Measurements from ENCODE around the gene SLMAP. TPM values are rescaled to one million over a fixed set of nuclear protein-coding genes. Genes with fewer than 3 reads are reported as not detected.

Gene SLMAP
- total RNA-seq, 1 experiment from 2014 or later = 25.7 TPM

DNA sequence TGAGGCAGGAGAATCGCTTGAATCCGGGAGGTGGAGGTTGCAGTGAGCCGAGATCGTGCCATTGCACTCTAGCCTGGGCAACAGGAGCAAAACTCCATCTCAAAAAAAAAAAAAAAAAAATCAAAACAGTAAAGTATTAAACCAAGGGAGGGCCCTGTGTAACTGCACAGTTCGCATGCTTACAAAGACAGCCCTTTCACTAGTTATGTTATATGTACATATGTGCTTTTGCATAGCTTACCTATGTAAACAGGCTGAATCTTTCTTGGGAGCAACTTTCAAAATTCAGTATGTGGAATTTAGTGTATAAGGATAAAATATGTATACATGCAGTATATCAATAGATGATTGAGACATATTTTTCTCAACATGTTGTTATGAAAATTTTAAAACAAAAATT, 16.1 kb upstream of the SLMAP start:
- Histone ChIP-seq H3K9me3 (no peaks in the 10 kb centered on the region), H3K4me3 (no peak overlapping the region), H3K36me3 (no peaks in the 10 kb centered on the region), H3K27me3 (no peaks in the 10 kb centered on the region)
- no peak for DNase-seq

DNA sequence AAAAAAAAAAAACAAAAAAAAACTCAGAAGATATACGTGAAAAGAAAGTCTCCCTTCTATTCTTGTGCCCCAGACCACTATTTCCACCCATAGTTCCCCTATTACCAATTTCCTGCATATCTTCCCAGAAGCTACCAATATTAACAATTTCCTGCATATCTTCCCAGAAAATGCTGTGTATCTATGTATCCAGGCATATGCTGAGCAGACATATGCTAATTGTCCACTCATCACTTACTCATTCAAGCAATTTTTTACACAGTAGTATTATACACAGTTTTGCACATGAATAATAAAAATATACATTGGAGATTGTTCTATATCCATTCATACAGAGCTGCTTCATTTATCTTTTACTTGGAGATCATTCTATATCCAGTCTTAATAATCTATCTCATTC, 12.6 kb upstream of the SLMAP start:
- no peak overlapping the region for H3K4me3 ChIP-seq
- H3K36me3 ChIP-seq = no peaks in the 10 kb centered on the region
- no peak for DNase-seq
- no peaks in the 10 kb centered on the region for H3K27me3 ChIP-seq
- no peaks in the 10 kb centered on the region for H3K9me3 ChIP-seq

DNA sequence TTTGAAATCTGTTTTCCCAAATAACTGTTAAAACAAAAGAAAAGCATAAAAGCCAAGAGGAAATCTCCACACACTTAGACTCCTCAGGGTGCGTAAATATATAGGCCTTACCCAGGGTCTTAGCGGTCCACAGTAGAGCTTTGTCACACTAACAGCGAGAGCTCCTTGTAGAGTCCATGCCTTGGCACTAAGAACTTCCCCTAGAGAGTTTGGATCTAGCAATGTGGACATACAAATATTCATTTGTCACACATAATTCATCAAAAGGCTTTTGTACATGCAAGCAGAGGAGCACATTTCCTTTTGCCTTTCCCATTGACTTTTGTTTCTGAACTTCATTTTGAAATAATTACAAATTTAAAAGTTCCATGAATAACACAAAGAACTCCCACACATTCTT, 11.0 kb upstream of the SLMAP start:
- H3K4me3 ChIP-seq = no peak overlapping the region
- no peaks in the 10 kb centered on the region for H3K36me3 ChIP-seq
- no peaks in the 10 kb centered on the region for H3K9me3 ChIP-seq
- no peak for DNase-seq
- no peaks in the 10 kb centered on the region for H3K27me3 ChIP-seq

DNA sequence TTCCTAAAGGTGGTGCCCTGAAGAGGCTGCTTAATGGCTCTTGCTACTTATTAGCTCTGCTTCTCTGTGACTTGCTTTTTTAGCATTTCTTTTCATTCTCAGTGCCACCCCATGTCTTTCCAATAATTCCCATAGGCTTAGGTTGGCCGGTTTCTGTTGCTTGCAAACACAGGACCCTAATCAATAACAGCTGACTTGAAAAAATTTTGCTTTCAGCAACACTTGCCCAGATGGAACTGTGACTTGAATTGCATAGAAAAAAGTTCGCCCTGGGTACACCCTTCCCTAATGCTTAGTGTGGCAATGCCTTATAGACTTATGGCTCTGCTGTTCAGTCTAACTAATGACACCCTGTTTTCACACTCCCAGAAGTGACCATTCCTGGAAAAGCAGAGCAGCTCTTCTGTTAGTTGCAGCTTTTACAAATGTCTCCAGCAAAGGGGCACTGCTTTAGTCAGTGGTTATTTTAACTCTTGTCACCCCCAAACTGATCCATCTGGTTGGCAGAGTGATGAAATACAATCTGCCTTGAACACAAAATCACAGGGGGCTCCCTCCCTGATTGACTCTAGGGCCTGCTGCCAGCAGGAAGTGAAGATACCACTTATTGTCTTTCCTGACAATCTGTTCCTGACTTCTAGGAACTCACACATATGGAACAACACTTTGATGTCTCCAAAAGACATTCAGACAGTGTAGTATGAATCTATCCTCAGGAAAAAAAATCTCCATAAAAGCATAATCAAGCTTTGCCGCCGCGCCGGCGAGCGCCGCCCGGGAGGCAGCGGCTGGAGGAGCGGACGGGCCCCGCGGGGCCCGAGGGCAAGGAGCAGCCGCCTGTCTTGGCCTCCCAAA, 9.7 kb upstream of the SLMAP start:
- H3K36me3 ChIP-seq = no peaks in the 10 kb centered on the region
- no peak for DNase-seq
- H3K4me3 ChIP-seq = no peak overlapping the region
- no peaks in the 10 kb centered on the region for H3K9me3 ChIP-seq
- no peaks in the 10 kb centered on the region for H3K27me3 ChIP-seq

DNA sequence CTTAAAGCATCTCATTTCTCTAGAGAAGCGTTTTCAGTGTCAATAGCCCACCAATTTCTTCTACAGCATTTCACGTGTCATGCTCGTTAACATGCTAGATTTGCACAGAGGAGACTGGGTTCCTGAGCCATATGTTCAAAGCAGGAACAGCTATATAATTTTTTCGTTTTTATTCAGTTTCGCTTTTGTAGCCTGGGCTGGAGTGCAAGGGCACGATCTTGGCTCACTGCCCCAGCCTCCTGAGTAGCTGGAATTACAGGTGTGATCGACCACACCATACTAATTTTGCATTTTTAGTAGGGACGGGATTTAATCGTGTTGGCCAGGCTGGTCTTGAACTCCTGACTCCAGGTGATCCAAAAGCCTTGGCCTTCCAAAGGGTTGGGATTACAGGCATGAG, 6.6 kb upstream of the SLMAP start:
- H3K4me3 ChIP-seq = no peak overlapping the region
- no peaks in the 10 kb centered on the region for H3K36me3 ChIP-seq
- no peaks in the 10 kb centered on the region for H3K9me3 ChIP-seq
- H3K27me3 ChIP-seq = no peaks in the 10 kb centered on the region
- DNase-seq = no peak

DNA sequence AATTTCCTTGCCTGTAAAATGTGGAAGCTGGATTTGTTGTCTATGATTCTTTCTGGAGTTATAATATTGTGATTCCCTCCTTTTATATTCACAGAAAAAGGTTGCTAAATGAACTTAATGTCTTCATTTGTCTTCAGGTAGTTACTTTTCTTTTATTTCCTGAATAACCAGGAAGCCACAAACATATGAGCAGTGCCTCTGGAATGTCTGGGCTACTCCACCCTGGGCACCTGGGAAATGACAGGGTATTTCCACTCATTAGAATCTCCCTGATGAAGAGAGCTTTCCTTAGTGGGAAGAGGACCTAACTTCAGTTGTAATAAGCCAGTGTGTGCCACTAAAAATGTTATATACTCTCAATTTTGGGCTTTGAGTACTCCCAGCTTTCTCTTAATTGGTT, 3.8 kb upstream of the SLMAP start:
- DNase-seq = no peak
- no peaks in the 10 kb centered on the region for H3K9me3 ChIP-seq

DNA sequence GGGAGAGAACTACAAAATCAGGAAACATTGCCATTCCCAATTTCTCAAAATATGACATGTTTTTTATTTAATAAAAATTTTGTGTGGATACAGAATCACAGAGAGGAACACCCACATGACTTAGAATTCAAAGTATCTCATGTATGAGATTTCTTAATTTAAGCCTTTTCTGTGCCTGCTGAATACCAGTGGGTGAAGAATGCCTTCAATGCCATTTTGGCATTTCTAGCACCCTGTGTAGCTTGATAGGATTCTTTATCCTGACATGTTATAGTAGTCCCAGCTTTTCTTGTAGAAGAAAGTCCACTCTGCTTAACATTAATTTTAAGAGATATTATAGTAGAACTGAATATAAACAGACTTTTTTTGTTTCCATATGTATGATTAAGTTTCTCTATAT, 3.1 kb upstream of the SLMAP start:
- no peaks in the 10 kb centered on the region for H3K9me3 ChIP-seq
- DNase-seq = no peak
- H3K36me3 ChIP-seq = peaks cover 5% of the 10 kb centered on the region
- no peaks in the 10 kb centered on the region for H3K27me3 ChIP-seq
- H3K4me3 ChIP-seq = no peak overlapping the region

More for the DNA sequence above, 3.8 kb upstream of the SLMAP start:
- no peaks in the 10 kb centered on the region for H3K36me3 ChIP-seq
- H3K4me3 ChIP-seq = no peak overlapping the region
- H3K27me3 ChIP-seq = no peaks in the 10 kb centered on the region

DNA sequence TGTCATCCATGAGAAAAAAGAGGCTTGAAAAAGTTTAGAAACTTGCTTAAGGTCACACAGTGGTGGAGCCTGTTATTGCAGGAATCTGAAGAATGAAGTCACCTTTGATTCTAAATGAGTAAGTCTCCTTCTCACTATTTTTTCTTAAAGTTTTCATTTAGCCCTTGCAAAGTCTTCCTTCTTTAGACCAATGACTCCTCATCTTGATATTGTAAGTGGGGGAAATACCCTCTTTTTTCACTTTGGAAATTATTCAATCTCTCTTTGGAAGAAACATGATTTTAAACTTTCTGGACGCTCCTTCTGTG, 787 bp upstream of the SLMAP start:
- DNase-seq = no peak

DNA sequence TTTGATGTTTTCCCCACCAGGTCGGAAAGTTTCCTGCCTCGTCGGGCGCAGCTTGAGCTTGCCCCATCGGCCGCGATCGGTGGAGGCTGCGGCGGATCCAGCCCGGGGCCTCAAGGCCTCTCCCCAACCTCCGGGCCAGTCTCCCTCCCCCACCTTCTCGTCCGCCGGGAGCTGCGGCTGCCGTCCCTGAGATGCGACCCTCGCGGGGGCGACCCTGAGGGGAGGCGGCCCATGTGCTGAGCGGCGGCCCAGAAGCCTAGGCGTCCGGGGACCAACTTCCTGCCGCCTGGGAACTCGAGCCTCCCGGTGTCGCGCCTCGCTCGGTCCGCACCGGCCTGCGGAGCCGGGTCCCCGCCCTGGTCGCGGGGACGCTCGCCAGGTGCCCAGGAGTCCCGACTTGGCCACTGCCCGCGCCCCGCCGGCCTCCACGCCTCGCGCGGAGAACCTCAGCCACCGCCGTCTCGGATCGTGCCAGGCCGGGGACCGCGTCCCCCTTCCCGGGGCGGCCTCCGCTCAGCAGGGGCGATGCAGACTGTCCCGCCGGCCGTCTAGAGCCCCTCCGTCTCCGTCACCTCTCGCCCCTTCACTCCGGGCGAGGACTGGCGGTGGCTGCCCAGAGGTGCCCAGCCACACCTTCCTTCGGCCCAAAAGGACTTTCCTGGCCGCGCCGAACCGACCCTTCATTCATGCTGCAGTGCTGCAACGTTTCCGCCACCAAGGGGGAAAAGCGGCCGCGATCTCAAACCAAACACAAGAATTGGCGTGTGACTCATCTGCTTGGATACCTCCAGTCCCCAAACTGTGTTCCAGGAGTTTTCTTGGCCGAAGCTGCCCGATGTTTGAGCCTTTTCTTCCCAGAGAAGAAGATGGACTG, 656 bp downstream of the SLMAP start:
- peak; percentile 71 for DNase-seq
- peaks cover 12% of the 10 kb centered on the region for H3K36me3 ChIP-seq
- H3K27me3 ChIP-seq = no peaks in the 10 kb centered on the region
- peak overlapping the region; percentile 72 for H3K4me3 ChIP-seq
- H3K9me3 ChIP-seq = no peaks in the 10 kb centered on the region

More for the DNA sequence above, 787 bp upstream of the SLMAP start:
- peak overlapping the region; percentile 72 for H3K4me3 ChIP-seq
- no peaks in the 10 kb centered on the region for H3K9me3 ChIP-seq
- H3K36me3 ChIP-seq = peaks cover 12% of the 10 kb centered on the region
- no peaks in the 10 kb centered on the region for H3K27me3 ChIP-seq

DNA sequence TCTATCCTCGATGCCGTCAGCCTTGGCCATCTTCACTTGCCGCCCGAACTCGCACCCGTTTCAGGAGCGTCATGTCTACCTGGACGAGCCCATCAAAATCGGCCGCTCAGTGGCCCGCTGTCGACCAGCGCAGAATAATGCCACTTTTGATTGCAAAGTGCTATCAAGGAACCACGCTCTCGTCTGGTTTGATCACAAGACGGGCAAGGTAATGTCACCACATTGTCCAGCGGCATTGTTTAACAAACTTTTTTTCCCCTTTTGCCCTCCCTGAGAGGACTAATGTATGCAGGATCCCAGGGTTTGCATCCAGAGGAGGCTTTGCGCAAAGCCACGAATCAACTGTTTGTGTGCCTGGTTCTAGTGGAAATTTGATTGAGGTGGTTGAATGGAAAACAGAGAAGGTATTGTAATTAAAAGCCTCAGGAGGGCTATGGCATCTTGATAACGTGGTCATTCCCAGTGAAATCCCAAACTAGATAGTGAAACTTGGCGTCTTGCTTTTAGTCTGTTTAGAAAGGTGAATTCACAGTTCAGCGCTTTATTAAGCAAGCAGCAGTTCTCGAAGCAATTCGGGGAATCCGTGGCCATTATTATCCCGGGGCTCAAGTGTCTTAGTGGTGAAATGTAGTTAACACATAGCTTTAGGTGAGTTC, 1.7 kb downstream of the SLMAP start:
- no peak for DNase-seq
- no peaks in the 10 kb centered on the region for H3K9me3 ChIP-seq
- H3K36me3 ChIP-seq = peaks cover 12% of the 10 kb centered on the region
- H3K27me3 ChIP-seq = no peaks in the 10 kb centered on the region
- H3K4me3 ChIP-seq = peak overlapping the region; percentile 72

DNA sequence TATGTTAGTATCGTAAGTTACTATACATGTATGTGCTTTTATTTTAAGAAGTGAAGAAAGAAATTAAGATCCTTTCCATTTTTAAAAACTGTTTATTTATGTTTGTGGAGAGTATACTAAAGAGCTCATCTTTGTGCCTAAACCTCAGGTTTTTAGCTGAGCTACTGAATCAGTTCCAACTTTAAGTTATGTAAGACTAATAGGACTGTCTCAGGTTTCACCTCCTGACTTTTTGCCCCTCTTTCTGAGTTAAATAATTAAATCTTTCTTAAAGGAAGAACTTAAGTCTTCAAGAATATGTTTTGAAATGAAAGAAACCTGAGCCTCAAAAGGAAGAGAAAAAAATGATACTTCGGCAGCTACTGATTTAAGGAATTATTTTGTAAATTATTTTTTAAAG, 2.6 kb downstream of the SLMAP start:
- DNase-seq = no peak
- H3K27me3 ChIP-seq = no peaks in the 10 kb centered on the region
- H3K36me3 ChIP-seq = peaks cover 12% of the 10 kb centered on the region
- peak overlapping the region; percentile 72 for H3K4me3 ChIP-seq
- no peaks in the 10 kb centered on the region for H3K9me3 ChIP-seq

DNA sequence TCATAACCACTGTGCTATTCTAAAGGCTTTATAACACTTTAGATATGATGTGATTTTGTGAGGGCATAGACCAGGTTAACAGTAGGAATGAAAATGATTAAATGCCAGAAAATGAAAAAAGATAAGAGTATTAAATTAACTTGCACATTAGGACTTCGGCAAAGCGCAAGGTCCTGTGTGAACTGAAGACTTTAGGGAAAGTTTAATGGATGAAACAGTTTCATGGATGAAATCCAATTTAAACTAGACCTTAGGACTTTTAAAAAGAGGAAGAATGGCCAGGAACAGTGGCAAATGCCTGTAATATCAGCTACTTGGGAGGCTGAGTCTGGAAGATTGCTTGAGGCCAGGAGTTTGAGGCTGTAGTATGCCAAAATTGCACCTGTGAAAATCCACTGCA, 8.7 kb downstream of the SLMAP start:
- Histone ChIP-seq H3K36me3 (peaks cover 9% of the 10 kb centered on the region), H3K9me3 (no peaks in the 10 kb centered on the region), H3K4me3 (no peak overlapping the region), H3K27me3 (no peaks in the 10 kb centered on the region)
- no peak for DNase-seq

DNA sequence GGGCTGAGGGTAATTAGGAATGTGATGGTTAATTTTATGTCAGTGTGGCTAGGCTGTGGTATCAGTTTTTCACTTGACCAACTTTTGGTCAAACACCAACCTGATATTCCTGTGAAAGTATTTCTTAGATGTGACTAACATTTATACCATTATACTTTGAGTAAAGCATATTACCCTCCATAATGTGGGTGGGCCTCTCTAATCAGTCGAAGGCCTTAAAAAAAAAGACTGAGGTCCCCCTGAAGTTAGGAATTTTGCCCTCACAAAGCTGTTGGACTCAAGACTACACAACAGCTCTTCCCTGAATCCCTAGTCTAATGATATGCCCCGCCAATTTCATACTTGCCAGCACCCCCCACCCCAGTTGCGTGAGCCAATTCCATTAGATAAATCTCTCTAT, 12.5 kb downstream of the SLMAP start:
- Histone ChIP-seq H3K4me3 (no peak overlapping the region), H3K27me3 (no peaks in the 10 kb centered on the region), H3K36me3 (peaks cover 9% of the 10 kb centered on the region), H3K9me3 (no peaks in the 10 kb centered on the region)
- DNase-seq = no peak

DNA sequence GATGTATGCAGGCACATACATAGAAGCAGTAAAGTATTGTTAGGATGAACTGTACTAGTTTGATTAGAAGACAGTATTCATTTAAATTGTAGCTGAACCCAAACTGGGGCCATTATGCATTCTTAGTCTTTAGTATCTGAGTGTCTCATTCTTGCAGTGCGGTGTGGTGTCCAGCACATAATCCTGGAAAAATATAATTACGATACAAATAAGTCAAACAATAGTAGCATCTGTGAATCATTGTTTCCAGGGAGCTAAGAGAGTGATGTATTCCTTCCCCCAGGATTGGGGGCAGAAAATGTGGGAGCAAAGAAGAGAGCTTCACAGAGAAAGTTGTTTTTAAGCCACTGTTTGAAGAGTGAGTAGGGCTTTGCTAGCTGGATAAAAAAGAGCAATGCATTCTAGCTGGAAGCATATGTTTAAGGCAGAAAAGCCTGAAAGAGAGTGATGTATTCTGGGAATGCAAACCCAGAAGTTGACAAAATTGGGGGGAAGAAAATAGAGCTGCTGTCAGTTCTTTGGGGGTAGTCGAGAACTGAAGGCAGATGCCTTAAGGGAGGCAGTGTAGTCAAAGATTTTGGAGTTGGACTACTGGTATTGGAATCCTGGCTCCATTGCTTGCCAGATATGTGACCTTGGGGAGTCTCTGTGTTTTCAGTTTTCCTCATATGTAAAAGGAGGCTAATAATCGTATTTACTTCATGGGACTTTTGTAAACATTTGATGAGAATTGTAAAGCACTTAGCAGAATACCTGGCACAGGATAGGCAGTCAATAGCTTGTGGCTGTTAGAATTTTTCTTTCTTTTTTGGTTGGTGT, 14.1 kb downstream of the SLMAP start:
- Histone ChIP-seq H3K27me3 (no peaks in the 10 kb centered on the region), H3K36me3 (peaks cover 7% of the 10 kb centered on the region), H3K9me3 (no peaks in the 10 kb centered on the region), H3K4me3 (no peak overlapping the region)
- DNase-seq = no peak

DNA sequence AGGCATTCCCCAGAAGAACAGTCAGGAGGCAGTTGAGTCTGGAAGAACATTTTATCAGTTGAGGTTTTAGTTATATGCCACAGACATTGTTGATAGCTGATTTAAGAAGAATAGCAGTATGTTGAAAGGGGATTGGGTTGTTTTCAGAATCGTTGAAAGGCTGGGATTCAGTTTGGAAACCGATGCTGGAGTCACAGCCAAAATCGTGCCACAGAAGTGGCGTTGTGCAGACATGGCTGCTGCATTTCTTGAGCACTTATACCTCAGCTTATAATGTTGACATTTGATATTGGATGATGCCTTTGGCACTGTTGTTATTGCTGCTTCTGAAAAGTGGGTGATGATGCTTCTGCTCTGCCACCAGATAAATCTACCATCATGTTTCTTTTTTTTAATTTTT, 16.1 kb downstream of the SLMAP start:
- Histone ChIP-seq H3K27me3 (no peaks in the 10 kb centered on the region), H3K9me3 (no peaks in the 10 kb centered on the region), H3K4me3 (no peak overlapping the region), H3K36me3 (peaks cover 6% of the 10 kb centered on the region)
- DNase-seq = no peak

DNA sequence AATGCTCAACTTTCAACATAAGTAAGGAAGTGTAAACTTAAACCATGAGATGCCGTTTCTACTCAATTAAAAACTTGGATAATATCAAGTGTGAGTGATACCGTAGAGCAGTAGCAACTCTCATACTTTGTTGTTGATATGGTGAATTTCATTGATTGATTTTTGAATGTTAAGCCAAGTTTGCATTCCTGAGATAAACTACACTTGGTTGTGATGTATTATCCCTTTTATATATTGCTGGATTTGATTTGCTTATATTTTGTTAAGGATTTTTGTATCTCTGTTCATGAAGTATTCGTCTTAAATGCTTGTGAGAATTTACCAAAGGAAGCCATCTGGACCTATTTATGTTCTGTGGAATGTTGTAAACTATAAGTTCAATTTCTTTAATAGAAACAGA, 21.7 kb downstream of the SLMAP start:
- no peak for DNase-seq
- H3K4me3 ChIP-seq = no peak overlapping the region
- no peaks in the 10 kb centered on the region for H3K27me3 ChIP-seq
- H3K9me3 ChIP-seq = no peaks in the 10 kb centered on the region
- H3K36me3 ChIP-seq = no peaks in the 10 kb centered on the region

DNA sequence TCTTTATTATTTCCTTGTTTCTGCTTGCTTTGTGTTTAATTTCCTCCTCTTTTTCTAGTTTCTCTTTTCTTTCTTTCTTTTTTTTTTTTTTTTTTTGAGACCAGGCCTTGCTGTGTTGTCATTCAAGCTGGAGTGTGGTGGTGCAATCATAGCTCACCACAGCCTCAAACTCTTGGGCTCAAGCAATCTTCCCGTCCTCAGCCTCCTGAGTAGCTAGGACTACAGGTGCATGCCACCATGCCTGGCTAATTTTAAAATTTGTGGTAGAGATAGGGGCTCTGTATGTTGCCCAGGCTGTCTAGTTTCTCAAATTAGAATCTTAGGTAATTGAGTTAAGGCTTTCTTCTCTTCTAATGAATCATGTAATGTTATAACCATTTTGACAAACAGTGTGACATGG, 22.4 kb downstream of the SLMAP start:
- no peaks in the 10 kb centered on the region for H3K9me3 ChIP-seq
- DNase-seq = no peak
- no peak overlapping the region for H3K4me3 ChIP-seq
- no peaks in the 10 kb centered on the region for H3K36me3 ChIP-seq
- no peaks in the 10 kb centered on the region for H3K27me3 ChIP-seq
